ENCODE measurements around the gene CBFB.

DNA sequence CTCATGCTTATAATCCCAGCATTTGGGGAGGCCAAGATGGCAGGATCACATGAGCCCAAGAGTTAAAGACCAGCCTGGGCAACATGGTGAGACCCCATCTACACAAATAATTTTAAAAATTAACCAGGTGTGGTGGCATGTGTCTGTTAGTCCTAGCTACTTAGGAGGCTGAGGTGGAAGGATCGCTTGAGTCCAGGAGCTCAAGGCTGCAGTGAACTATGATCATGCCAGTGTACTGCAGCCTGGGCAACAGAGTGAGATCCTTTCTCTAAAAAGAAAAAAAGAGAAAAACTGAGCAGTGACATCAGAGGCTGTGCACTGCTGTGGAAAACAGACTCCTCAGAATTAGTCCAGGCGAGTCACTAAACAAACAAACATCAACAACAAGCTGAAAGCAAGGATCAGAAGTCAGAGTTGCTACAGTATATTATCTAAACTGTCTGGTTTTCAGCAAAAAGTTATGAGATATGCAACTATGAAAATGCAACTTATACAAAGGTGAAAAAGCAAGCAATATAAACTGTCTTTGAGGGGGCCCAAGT, 39.3 kb downstream of the CBFB start:
- TF ChIP-seq, protein P1, sequence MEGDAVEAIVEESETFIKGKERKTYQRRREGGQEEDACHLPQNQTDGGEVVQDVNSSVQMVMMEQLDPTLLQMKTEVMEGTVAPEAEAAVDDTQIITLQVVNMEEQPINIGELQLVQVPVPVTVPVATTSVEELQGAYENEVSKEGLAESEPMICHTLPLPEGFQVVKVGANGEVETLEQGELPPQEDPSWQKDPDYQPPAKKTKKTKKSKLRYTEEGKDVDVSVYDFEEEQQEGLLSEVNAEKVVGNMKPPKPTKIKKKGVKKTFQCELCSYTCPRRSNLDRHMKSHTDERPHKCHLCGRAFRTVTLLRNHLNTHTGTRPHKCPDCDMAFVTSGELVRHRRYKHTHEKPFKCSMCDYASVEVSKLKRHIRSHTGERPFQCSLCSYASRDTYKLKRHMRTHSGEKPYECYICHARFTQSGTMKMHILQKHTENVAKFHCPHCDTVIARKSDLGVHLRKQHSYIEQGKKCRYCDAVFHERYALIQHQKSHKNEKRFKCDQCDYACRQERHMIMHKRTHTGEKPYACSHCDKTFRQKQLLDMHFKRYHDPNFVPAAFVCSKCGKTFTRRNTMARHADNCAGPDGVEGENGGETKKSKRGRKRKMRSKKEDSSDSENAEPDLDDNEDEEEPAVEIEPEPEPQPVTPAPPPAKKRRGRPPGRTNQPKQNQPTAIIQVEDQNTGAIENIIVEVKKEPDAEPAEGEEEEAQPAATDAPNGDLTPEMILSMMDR (IDR thresholded peaks at IDR 0.05): no peak
- TF ChIP-seq POLR2A (IDR thresholded peaks at IDR 0.05): no peak

Data from lower leg skin (tissue), 3 donors.